ENCODE measurements around the gene TTLL5. TPM values are rescaled to one million over a fixed set of nuclear protein-coding genes. Genes with fewer than 3 reads are reported as not detected.

TTLL5 gene
- total RNA-seq, 2 experiments from 2014 or later: 19.8 to 26.4 TPM

GRCh38 chr14:75837151-75837787 lies 176.2 kb downstream of the TTLL5 start:
- ChIA-PET POLR2A (no interaction called here), CTCF (no interaction called here)
- TF ChIP-seq, protein P1, sequence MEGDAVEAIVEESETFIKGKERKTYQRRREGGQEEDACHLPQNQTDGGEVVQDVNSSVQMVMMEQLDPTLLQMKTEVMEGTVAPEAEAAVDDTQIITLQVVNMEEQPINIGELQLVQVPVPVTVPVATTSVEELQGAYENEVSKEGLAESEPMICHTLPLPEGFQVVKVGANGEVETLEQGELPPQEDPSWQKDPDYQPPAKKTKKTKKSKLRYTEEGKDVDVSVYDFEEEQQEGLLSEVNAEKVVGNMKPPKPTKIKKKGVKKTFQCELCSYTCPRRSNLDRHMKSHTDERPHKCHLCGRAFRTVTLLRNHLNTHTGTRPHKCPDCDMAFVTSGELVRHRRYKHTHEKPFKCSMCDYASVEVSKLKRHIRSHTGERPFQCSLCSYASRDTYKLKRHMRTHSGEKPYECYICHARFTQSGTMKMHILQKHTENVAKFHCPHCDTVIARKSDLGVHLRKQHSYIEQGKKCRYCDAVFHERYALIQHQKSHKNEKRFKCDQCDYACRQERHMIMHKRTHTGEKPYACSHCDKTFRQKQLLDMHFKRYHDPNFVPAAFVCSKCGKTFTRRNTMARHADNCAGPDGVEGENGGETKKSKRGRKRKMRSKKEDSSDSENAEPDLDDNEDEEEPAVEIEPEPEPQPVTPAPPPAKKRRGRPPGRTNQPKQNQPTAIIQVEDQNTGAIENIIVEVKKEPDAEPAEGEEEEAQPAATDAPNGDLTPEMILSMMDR (IDR thresholded peaks at IDR 0.05): no peak
- H3K27me3 Mint-ChIP-seq: no peaks in the 10 kb centered on the region
- no peak overlapping the region for H3K27ac Mint-ChIP-seq
- Histone ChIP-seq H3K9me3 (ENCODE audit: control insufficient read depth in 1 of 2, insufficient read depth in 1 of 2, low read length in 2 of 2) (peaks cover 0 to 3% of the 10 kb centered on the region in 2 experiments), H3K27me3 (ENCODE audit: control insufficient read depth in 1 of 2, insufficient read depth in 2 of 2, low read length in 2 of 2) (no peaks in the 10 kb centered on the region), H3K4me1 (ENCODE audit: insufficient read depth, low read length) (peaks cover 7% of the 10 kb centered on the region), H3K36me3 (ENCODE audit: insufficient read depth, low read length) (no peaks in the 10 kb centered on the region), H3K4me3 (ENCODE audit: low read length) (no peak overlapping the region), H3K27ac (ENCODE audit: low read depth in 1 of 2, low read length in 2 of 2) (no peak overlapping the region)
- peaks cover 10% of the 10 kb centered on the region for H3K4me1 Mint-ChIP-seq (ENCODE audit: low read depth)
- no peak for ATAC-seq (ENCODE audit: poor library complexity)
- H3K36me3 Mint-ChIP-seq (ENCODE audit: low read depth): peaks cover 16% of the 10 kb centered on the region
- intact Hi-C loops (cut with DNase I, micrococcal nuclease): no loop called here
- no peak overlapping the region for H3K4me3 Mint-ChIP-seq
- no peaks in the 10 kb centered on the region for H3K9me3 Mint-ChIP-seq
- DNase-seq: no peak

DNA sequence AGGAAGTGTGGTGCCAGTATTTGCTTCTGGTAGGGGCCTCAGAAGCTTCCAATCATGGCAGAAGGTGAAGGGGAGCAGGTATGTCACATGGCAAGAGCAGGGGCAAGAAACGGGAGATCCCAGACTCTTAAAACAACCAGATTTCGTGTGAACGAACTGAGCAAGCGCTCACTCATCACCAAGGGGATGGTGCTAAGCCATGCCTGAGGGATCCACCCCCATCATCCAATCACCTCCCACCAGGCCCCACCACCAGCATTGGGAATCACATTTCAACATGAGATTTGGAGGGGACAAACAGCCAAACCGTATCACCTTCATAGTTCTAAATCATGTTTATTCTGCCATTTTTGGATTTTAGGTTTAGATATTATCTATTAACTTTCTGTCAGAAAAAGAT lies 179.9 kb downstream of the TTLL5 start:
- intact Hi-C loops (cut with DNase I, micrococcal nuclease): no loop called here
- TF ChIP-seq, protein P1 (IDR thresholded peaks at IDR 0.05): no peak
- ChIA-PET CTCF (no interaction called here), POLR2A (no interaction called here)
- H3K4me1 ChIP-seq (ENCODE audit: insufficient read depth, low read length): no peaks in the 10 kb centered on the region
- ATAC-seq (ENCODE audit: poor library complexity) (no peak), DNase-seq (no peak)
- peaks cover 0 to 3% of the 10 kb centered on the region in 2 experiments for H3K9me3 ChIP-seq (ENCODE audit: control insufficient read depth in 1 of 2, insufficient read depth in 1 of 2, low read length in 2 of 2)
- no peak overlapping the region for H3K4me3 Mint-ChIP-seq
- no peaks in the 10 kb centered on the region for H3K27me3 Mint-ChIP-seq
- no peak overlapping the region for H3K27ac Mint-ChIP-seq
- H3K27ac ChIP-seq (ENCODE audit: low read depth in 1 of 2, low read length in 2 of 2): no peak overlapping the region
- peaks cover 12% of the 10 kb centered on the region for H3K36me3 Mint-ChIP-seq (ENCODE audit: low read depth)
- no peaks in the 10 kb centered on the region for H3K27me3 ChIP-seq (ENCODE audit: control insufficient read depth in 1 of 2, insufficient read depth in 2 of 2, low read length in 2 of 2)
- H3K9me3 Mint-ChIP-seq: no peaks in the 10 kb centered on the region
- H3K4me3 ChIP-seq (ENCODE audit: low read length): no peak overlapping the region
- H3K36me3 ChIP-seq (ENCODE audit: insufficient read depth, low read length): no peaks in the 10 kb centered on the region
- no peaks in the 10 kb centered on the region for H3K4me1 Mint-ChIP-seq (ENCODE audit: low read depth)

GRCh38 chr14:75842551-75842950 lies 181.5 kb downstream of the TTLL5 start:
- Histone ChIP-seq H3K4me3 (ENCODE audit: low read length) (no peak overlapping the region), H3K27ac (ENCODE audit: low read depth in 1 of 2, low read length in 2 of 2) (no peak overlapping the region), H3K27me3 (ENCODE audit: control insufficient read depth in 1 of 2, insufficient read depth in 2 of 2, low read length in 2 of 2) (no peaks in the 10 kb centered on the region), H3K9me3 (ENCODE audit: control insufficient read depth in 1 of 2, insufficient read depth in 1 of 2, low read length in 2 of 2) (peaks cover 0 to 3% of the 10 kb centered on the region in 2 experiments), H3K36me3 (ENCODE audit: insufficient read depth, low read length) (no peaks in the 10 kb centered on the region), H3K4me1 (ENCODE audit: insufficient read depth, low read length) (no peaks in the 10 kb centered on the region)
- ChIA-PET POLR2A (no interaction called here), CTCF (no interaction called here)
- DNase-seq (no peak), ATAC-seq (ENCODE audit: poor library complexity) (no peak)
- Mint-ChIP-seq H3K9me3 (no peaks in the 10 kb centered on the region), H3K4me1 (ENCODE audit: low read depth) (no peaks in the 10 kb centered on the region), H3K36me3 (ENCODE audit: low read depth) (peaks cover 8% of the 10 kb centered on the region), H3K4me3 (no peak overlapping the region), H3K27ac (no peak overlapping the region), H3K27me3 (no peaks in the 10 kb centered on the region)
- intact Hi-C loops (cut with DNase I, micrococcal nuclease): no loop called here
- TF ChIP-seq, protein P1 (IDR thresholded peaks at IDR 0.05): no peak

Data from CD4-positive, alpha-beta T cell (primary cell).